ENCODE results near the gene PLCXD3.

Gene PLCXD3

GRCh38 chr5:41457094-41457493 lies 53.3 kb downstream of the PLCXD3 start:
- H3K27ac ChIP-seq = no peak overlapping the region
- no peak for DNase-seq (ENCODE audit: low spot score)
- no peak overlapping the region for H3K4me3 ChIP-seq
- TF ChIP-seq CTCF (IDR thresholded peaks at IDR 0.05) = no peak

- Histone ChIP-seq H3K27ac (no peak overlapping the region), H3K4me3 (no peak overlapping the region)
- TF ChIP-seq CTCF (IDR thresholded peaks at IDR 0.05) = no peak
- no peak for DNase-seq (ENCODE audit: low spot score)
Observed at GRCh38 chr5:41452506-41452905, 57.9 kb downstream of the PLCXD3 start.

- Histone ChIP-seq H3K27ac (no peak overlapping the region), H3K4me3 (no peak overlapping the region)
- no peak for DNase-seq (ENCODE audit: low spot score)
- no peak for TF ChIP-seq CTCF (IDR thresholded peaks at IDR 0.05)
Observed at GRCh38 chr5:41447650-41448510, 62.5 kb downstream of the PLCXD3 start.

- DNase-seq (ENCODE audit: low spot score) = no peak
- Histone ChIP-seq H3K27ac (no peak overlapping the region), H3K4me3 (no peak overlapping the region)
- TF ChIP-seq CTCF (IDR thresholded peaks at IDR 0.05) = no peak
Observed at GRCh38 chr5:41445937-41446563, 64.4 kb downstream of the PLCXD3 start.

- no peak for DNase-seq (ENCODE audit: low spot score)
- Histone ChIP-seq H3K4me3 (no peak overlapping the region), H3K27ac (no peak overlapping the region)
- no peak for TF ChIP-seq CTCF (IDR thresholded peaks at IDR 0.05)
Observed at GRCh38 chr5:41435276-41435675, 75.1 kb downstream of the PLCXD3 start.

- Histone ChIP-seq H3K27ac (no peak overlapping the region), H3K4me3 (no peak overlapping the region)
- no peak for DNase-seq (ENCODE audit: low spot score)
- TF ChIP-seq CTCF (IDR thresholded peaks at IDR 0.05) = no peak
Observed at GRCh38 chr5:41433552-41434181, 76.7 kb downstream of the PLCXD3 start.

Measured in coronary artery (tissue), 2 donors.